ENCODE results near the gene PIP5K1B.
A peak's percentile ranks its signal among the peaks of the same experiment; 100 is the strongest.

DNA sequence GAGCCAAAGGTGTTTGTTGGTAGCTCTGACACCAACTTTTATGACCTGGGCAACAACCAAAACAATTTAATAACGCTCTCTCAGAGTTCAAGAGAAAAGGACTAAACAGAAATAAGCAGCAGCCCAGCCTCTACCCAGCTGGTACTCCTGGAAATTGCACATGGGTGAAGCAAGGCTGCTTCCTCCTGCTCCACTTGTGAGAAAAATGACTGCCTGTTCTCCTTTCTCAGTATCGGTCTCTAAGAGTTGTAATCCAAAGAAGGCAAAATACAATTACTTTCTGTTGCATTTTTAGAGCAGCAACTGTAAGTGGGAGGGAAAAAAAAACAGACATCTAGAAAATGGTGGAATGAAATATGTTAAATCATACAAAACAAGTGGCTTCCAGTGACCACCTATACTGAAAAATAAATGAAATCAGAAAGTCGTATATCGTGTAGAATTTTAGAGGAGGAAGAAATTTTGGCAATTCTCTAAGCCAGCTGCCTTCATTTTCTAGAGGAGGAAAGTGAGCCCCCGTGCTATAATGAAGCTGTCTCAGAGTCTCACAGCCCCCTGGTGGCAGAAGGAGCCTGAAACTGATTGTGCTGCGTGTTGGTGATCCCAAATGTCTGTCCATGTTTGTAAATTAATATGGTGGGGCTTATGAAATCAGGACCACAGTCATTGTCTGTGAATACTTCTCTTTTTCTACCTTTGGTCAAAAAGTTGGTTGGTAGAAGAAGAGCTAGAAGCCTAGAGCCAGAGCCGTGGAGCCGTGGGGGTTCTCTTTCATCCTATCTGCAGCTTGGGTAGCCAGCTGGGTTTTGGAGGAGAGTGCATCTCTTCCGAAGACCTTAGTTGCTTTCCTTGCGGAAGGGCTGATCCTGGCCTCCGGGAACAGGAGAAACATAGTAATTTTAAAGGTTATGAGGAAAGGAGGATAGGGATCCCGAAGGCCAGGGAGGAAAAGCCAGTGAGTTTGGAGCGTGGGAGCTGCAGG is 139.9 kb downstream of the PIP5K1B start:
- TF ChIP-seq, protein P1, sequence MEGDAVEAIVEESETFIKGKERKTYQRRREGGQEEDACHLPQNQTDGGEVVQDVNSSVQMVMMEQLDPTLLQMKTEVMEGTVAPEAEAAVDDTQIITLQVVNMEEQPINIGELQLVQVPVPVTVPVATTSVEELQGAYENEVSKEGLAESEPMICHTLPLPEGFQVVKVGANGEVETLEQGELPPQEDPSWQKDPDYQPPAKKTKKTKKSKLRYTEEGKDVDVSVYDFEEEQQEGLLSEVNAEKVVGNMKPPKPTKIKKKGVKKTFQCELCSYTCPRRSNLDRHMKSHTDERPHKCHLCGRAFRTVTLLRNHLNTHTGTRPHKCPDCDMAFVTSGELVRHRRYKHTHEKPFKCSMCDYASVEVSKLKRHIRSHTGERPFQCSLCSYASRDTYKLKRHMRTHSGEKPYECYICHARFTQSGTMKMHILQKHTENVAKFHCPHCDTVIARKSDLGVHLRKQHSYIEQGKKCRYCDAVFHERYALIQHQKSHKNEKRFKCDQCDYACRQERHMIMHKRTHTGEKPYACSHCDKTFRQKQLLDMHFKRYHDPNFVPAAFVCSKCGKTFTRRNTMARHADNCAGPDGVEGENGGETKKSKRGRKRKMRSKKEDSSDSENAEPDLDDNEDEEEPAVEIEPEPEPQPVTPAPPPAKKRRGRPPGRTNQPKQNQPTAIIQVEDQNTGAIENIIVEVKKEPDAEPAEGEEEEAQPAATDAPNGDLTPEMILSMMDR (conservative IDR thresholded peaks at IDR 0.05; ENCODE audit: low read depth, low read length) = peak; percentile 62
- TF ChIP-seq EZH2 (IDR thresholded peaks at IDR 0.05; ENCODE audit: borderline replicate concordance, low read depth, low read length, poor library complexity, severe bottlenecking) = no peak
